Measurements from ENCODE around the gene TOP1.
A peak's percentile ranks its signal among the peaks of the same experiment; 100 is the strongest.

Gene TOP1

DNA sequence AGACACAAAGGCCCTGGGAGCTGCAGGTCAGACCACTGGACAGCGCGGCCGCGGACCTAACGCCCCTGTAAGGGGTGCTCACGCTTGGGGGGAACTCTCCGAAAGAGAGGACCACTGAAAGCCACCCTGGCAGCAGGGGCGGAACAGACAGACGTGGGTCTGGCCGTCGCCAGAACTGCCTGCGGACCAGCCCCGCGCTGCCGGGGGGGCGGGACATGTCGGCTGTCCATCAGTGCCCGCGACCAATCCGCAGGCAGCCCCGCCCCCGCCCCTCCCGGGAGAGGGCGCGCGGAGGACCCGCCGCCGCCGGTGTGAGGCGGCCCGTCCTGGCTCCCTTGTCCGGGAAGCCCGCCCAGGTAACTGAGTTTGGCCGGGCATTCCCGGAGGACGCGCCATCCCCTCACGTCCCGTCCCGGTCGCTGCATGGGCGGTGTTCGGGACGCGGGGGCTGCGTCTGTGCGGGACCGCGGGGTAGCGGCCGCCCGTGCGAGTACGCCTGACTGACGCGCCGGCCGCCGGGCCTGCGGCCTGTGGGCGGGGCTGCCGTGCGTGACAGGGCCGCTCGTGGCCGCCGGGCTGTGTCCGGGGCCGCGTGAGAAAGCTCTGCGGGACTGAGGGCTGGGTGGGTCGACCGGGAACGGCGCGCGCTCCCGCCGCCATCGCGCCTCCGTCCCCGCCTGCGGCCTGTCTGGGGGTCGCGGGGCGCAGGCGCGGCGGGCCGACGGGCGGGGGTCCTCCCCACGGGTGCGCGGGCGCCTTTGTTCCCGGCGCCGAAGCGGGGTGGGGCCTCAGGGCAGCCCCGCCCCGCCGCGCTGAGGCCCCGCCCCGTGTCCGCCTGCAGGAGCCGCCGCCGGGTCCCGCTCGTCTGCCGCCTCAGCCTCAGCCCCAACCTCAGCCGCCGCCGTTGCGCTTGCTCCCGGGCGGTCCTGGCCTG is 108.3 kb downstream of the TOP1 start, which contains the start of gene PLCG1:
PLCG1 (plus strand) TSS at position 864 of the 934 bp plus-strand sequence. CDS start 99 bp downstream, outside the sequence.
- H3K79me2 ChIP-seq (ENCODE audit: control insufficient read depth, low read length), result peaks cover 45% of the 10 kb centered on the region
- H3K4me2 ChIP-seq (ENCODE audit: low read length), result peak within 1 kb of the TSS; percentile 93
- H3K27ac ChIP-seq (ENCODE audit: low read depth, low read length), result peak within 1 kb of the TSS; percentile 46
- H3K9me3 ChIP-seq (ENCODE audit: control insufficient read depth, insufficient read depth, low read length), result no peaks in the 10 kb centered on the region
- H4K20me1 ChIP-seq (ENCODE audit: control insufficient read depth, insufficient read depth, low read depth, low read length), result peaks cover 4% of the 10 kb centered on the region; the same call in 1 of the 2 replicates
- H3K4me1 ChIP-seq (ENCODE audit: control insufficient read depth, low read length), result peaks cover 50% of the 10 kb centered on the region
- no peaks in the 10 kb centered on the region for H3K27me3 ChIP-seq (ENCODE audit: control insufficient read depth, low read length)
- H3K36me3 ChIP-seq (ENCODE audit: control insufficient read depth, low read length), result peaks cover 24% of the 10 kb centered on the region
- H3K9me2 ChIP-seq (replicated peaks; ENCODE audit: control insufficient read depth, low read length), result no peaks in the 10 kb centered on the region
- peak within 1 kb of the TSS; percentile 93 for H3K4me3 ChIP-seq (ENCODE audit: low read length)
- TF ChIP-seq, protein P1, sequence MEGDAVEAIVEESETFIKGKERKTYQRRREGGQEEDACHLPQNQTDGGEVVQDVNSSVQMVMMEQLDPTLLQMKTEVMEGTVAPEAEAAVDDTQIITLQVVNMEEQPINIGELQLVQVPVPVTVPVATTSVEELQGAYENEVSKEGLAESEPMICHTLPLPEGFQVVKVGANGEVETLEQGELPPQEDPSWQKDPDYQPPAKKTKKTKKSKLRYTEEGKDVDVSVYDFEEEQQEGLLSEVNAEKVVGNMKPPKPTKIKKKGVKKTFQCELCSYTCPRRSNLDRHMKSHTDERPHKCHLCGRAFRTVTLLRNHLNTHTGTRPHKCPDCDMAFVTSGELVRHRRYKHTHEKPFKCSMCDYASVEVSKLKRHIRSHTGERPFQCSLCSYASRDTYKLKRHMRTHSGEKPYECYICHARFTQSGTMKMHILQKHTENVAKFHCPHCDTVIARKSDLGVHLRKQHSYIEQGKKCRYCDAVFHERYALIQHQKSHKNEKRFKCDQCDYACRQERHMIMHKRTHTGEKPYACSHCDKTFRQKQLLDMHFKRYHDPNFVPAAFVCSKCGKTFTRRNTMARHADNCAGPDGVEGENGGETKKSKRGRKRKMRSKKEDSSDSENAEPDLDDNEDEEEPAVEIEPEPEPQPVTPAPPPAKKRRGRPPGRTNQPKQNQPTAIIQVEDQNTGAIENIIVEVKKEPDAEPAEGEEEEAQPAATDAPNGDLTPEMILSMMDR (IDR thresholded peaks at IDR 0.05; ENCODE audit: low read depth, low read length, poor library complexity, severe bottlenecking), result no peak
- TF ChIP-seq EZH2phosphoT487 (IDR thresholded peaks at IDR 0.05; ENCODE audit: borderline replicate concordance, low read length), result no peak
- peaks cover 18% of the 10 kb centered on the region for H3F3A ChIP-seq (ENCODE audit: control insufficient read depth, insufficient read depth)

DNA sequence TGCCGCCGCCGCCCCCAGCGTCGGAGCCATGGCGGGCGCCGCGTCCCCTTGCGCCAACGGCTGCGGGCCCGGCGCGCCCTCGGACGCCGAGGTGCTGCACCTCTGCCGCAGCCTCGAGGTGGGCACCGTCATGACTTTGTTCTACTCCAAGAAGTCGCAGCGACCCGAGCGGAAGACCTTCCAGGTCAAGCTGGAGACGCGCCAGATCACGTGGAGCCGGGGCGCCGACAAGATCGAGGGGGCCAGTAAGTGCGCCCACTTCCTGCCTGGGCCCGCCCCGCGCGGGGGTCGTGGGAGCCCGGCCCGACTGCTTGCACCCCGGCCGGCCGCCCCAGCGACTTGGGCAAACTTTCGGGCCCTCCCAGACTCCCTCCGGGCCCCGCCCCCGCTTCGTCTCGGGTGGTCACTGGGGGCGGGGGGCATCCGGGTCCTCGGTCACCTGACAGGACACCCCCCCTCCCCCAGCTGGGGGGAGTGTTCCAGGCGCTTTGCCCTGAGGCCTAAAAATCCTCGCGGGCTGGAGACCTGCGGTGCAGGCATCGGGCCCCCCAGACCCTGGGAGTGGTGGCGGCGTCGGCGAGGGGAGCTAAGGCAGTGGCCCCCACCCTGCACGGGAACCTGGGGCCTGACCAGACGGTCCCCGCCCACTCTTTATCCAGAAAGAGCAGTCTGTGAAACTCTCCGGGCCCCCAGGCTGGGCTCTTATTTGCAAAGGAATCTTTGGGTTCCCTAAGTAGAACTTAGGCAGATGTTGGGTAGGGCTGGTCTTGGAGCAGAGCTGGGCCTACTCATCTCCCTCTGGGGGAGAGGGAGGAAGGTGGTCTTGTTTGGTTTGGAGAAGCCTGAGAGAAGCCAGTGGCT is 109.2 kb downstream of the TOP1 start:
- Histone ChIP-seq H4K20me1 (ENCODE audit: control insufficient read depth, insufficient read depth, low read depth, low read length) (peaks cover 12% of the 10 kb centered on the region; the same call in 1 of the 2 replicates), H3K27ac (ENCODE audit: low read depth, low read length) (peak overlapping the region; percentile 45)
- TF ChIP-seq, protein P1 (IDR thresholded peaks at IDR 0.05; ENCODE audit: low read depth, low read length, poor library complexity, severe bottlenecking), result no peak
- no peak for TF ChIP-seq EZH2phosphoT487 (IDR thresholded peaks at IDR 0.05; ENCODE audit: borderline replicate concordance, low read length)

DNA sequence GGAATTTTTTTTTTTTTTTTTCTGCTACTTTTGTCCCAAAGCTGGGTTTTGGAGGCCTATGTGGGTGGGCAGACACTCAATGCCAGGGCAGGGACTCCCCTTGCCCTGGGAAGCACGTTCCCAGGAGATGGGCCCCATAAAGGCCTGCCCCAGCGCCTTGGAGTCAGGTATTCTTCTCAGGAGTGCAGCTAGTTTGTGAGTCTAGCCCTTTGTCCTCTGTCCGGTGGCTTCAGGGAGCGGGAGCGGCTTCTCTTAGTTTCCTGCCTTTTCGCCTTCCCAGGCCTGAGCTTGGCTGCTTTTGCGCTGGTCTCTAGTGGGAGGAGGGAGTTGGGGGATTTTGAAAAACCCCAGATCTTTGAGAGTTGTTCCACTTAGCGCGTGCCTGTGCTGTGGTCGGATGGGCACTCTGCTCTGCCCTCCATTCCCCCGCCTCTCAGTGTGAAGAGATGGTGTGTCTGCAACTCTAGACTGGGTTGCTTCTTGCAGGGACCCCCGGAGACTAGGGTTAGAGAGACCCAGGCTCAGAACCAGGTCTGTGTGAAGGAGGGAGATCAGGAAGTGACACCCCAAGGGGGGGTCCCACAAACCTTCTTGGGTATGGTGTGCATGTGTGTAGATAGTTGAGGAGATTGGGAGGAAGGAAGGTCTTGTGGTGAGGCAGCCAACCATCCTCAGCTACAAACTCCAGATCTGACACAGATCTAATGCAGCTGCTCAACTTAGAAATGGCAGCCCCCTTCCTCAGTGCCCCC is 110.0 kb downstream of the TOP1 start:
- no peak for TF ChIP-seq EZH2phosphoT487 (IDR thresholded peaks at IDR 0.05; ENCODE audit: borderline replicate concordance, low read length)
- TF ChIP-seq, protein P1 (IDR thresholded peaks at IDR 0.05; ENCODE audit: low read depth, low read length, poor library complexity, severe bottlenecking), result no peak
- H3K4me1 ChIP-seq (ENCODE audit: control insufficient read depth, low read length), result peaks cover 56% of the 10 kb centered on the region
- H3K4me3 ChIP-seq (ENCODE audit: low read length), result peak overlapping the region; percentile 93
- peaks cover 14% of the 10 kb centered on the region; the same call in 1 of the 2 replicates for H3F3A ChIP-seq (ENCODE audit: control insufficient read depth, insufficient read depth)
- no peaks in the 10 kb centered on the region for H3K9me3 ChIP-seq (ENCODE audit: control insufficient read depth, insufficient read depth, low read length)
- no peaks in the 10 kb centered on the region for H3K27me3 ChIP-seq (ENCODE audit: control insufficient read depth, low read length)
- peaks cover 62% of the 10 kb centered on the region for H3K79me2 ChIP-seq (ENCODE audit: control insufficient read depth, low read length)
- peaks cover 28% of the 10 kb centered on the region for H3K36me3 ChIP-seq (ENCODE audit: control insufficient read depth, low read length)
- peak overlapping the region; percentile 93 for H3K4me2 ChIP-seq (ENCODE audit: low read length)
- H3K9me2 ChIP-seq (replicated peaks; ENCODE audit: control insufficient read depth, low read length), result no peaks in the 10 kb centered on the region
- no peak overlapping the region for H3K27ac ChIP-seq (ENCODE audit: low read depth, low read length)
- H4K20me1 ChIP-seq (ENCODE audit: control insufficient read depth, insufficient read depth, low read depth, low read length), result peaks cover 13% of the 10 kb centered on the region; the same call in 1 of the 2 replicates

More for the DNA sequence above, 109.2 kb downstream of the TOP1 start:
- peak overlapping the region; percentile 93 for H3K4me2 ChIP-seq (ENCODE audit: low read length)
- peaks cover 54% of the 10 kb centered on the region for H3K79me2 ChIP-seq (ENCODE audit: control insufficient read depth, low read length)
- no peaks in the 10 kb centered on the region for H3K9me2 ChIP-seq (replicated peaks; ENCODE audit: control insufficient read depth, low read length)
- H3K4me1 ChIP-seq (ENCODE audit: control insufficient read depth, low read length), result peaks cover 53% of the 10 kb centered on the region
- H3K36me3 ChIP-seq (ENCODE audit: control insufficient read depth, low read length), result peaks cover 24% of the 10 kb centered on the region
- no peaks in the 10 kb centered on the region for H3K27me3 ChIP-seq (ENCODE audit: control insufficient read depth, low read length)
- peak overlapping the region; percentile 93 for H3K4me3 ChIP-seq (ENCODE audit: low read length)
- no peaks in the 10 kb centered on the region for H3K9me3 ChIP-seq (ENCODE audit: control insufficient read depth, insufficient read depth, low read length)
- H3F3A ChIP-seq (ENCODE audit: control insufficient read depth, insufficient read depth), result peaks cover 15% of the 10 kb centered on the region
